H7 (cell line): Measurements from ENCODE around the gene TSNAX. TPM values are rescaled to one million over a fixed set of nuclear protein-coding genes. Genes with fewer than 3 reads are reported as not detected.

Experiments
- DNase-seq: peaks from one replicate; pipeline ENCODE4 v3.0.0; 2012
- H3K27me3 ChIP-seq: 2 replicates; pipeline ENCODE4 v1.6.0; 2011; ENCODE audit warnings: mild to moderate bottlenecking, low read length; ENCODE audit not compliant: control insufficient read depth, insufficient read depth
- H3K36me3 ChIP-seq: replicated peaks from 2 replicates; pipeline ENCODE4 v1.5.1; 2011; ENCODE audit warnings: low read length; ENCODE audit not compliant: control insufficient read depth, insufficient read depth
- H3K4me3 ChIP-seq: 2 replicates; pipeline ENCODE4 v1.5.1; 2011; ENCODE audit warnings: low read depth, mild to moderate bottlenecking, control low read depth, low read length, moderate library complexity; ENCODE audit not compliant: insufficient read depth
- total RNA-seq: library from RNA; depleted of rRNA; stranded (reverse); fragments of >200 nt; shearing (Covaris generic); gene quantifications from 2 replicates; pipeline ENCODE4 v1.2.3, GENCODE V29; 2014

TSNAX gene
- total RNA-seq, 1 experiment from 2014 or later: 51.0 TPM

DNA sequence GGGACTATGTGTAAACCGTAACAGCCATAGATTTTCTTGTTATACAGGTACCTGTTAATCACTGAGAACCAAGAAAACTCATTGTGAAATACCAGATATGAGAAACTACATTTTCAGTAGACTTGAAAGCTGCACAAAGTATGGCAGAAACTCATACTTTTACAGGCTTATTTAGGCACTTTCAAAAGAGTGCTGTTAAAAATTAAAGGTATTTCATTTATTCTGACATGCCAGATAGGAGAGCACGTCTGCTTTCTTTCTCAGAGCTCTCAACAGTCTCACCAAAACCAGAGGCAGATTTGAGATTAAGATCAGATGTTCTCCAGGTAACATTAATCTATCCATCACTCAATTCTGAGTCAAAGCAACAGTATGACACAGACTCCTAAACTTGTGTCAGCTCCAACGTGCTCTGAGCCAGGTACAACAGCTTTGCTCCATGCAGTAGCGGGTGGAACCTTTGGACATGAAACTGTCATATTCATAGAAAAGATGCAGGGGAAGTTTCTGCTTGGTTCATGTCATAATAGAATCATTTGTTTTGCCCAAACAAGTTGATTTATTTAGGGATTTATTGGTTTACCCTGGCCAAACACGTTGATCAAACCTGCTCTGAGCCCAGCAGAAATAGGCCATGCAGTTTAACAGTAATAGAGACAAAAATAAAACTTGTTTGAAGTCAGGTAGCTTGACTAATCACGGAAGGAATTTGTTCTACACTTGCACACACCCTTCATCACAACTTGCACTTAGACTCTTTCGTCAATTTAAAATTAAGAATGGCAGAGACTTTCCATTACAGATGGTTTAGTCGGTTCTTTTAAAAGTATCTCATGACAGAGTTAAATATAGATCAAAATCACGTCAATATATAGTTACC, 20.8 kb upstream of the TSNAX start:
- Histone ChIP-seq H3K36me3 (no peaks in the 10 kb centered on the region), H3K4me3 (no peak overlapping the region), H3K27me3 (no peaks in the 10 kb centered on the region)
- DNase-seq: no peak

DNA sequence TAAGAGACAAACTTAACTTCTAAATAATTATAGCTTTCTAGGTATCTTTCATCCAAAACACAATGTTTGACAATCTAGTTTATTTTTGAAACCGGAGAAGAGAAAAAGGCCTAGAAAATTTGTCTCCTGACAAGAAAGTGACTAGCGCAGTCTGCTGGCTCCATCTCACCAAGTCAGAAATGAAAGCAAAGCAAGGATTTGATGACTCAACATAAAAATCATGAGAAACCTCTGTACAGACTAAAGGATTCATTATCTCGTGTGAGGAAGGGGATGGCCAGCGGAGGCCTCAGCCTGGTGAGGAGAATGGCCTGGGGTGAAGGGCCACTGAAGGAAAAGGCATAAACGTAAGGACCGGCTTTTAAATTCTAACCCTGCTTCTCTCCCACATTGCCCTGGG, 20.0 kb upstream of the TSNAX start:
- DNase-seq: no peak
- no peak overlapping the region for H3K4me3 ChIP-seq
- H3K36me3 ChIP-seq: no peaks in the 10 kb centered on the region
- H3K27me3 ChIP-seq: no peaks in the 10 kb centered on the region

DNA sequence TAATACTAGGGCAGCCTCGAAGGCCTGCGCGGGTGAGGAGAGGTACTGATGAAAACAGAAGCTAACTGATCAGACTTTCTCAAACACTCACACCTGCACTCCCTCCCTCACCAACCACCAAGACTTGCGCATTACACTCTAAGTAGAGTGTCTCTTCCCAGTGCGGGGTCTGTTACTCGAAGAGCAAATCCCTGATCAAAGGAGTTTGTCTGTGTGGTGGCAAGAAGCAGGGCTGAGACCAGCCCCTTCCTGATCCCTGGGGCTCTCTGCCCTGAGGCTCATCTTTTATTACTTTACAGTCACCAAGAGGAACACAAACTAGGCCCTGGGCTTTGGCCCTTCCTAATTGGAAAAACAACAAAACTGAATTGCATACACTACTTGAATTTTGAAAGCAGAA, 19.5 kb upstream of the TSNAX start:
- DNase-seq: peak; percentile 24
- H3K27me3 ChIP-seq: no peaks in the 10 kb centered on the region
- H3K36me3 ChIP-seq: no peaks in the 10 kb centered on the region
- H3K4me3 ChIP-seq: no peak overlapping the region

DNA sequence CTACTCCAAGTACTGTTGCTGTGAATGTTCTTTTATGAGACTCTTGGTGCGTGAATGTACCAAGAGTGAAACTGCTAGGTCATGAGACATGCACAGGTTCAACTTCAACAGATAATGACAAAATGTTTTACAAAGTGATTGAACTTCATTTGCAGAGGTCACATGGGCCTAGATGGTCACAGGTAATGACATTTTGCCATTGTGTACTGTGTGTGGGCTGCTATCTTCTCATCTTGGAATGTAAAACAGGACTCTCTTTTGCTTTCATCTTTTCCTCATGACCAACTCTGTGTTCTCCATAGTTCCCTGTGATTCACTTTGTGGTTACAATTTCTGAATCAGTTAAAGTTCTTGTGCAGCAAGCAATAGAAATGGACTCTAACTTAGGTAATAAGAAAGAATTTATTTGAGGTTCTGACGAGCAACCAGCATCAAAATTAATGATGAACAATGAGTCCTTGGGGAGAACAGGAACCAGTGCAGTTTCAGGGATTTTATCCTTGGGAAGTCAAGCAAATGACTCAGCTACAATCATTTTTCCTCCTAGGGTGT, 16.2 kb upstream of the TSNAX start:
- Histone ChIP-seq H3K36me3 (no peaks in the 10 kb centered on the region), H3K4me3 (no peak overlapping the region), H3K27me3 (no peaks in the 10 kb centered on the region)
- DNase-seq: no peak

DNA sequence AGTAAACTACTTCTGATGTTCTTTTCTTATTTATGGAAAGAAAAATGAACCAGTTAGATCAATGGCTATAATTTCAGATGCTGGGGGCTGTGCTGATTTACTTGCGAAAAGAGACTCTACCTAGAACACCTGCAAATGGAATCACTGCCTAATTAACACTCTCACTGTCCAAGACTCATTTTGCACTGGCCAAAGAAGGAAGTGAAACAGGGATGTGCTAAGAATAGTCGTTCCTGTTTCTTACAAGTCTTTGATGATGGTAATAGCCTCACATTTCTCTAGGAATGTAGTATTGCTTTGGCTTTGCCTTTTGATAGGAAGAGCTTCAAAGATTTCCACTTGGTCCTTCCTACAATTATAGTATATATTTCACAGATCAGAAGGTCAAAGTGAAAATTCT, 12.7 kb upstream of the TSNAX start:
- H3K4me3 ChIP-seq: no peak overlapping the region
- H3K27me3 ChIP-seq: no peaks in the 10 kb centered on the region; the same call in 1 of the 2 replicates
- DNase-seq: no peak
- no peaks in the 10 kb centered on the region for H3K36me3 ChIP-seq

GRCh38 chr1:231517076-231517475, 11.4 kb upstream of the TSNAX start:
- Histone ChIP-seq H3K36me3 (no peaks in the 10 kb centered on the region), H3K4me3 (no peak overlapping the region), H3K27me3 (no peaks in the 10 kb centered on the region; the same call in 1 of the 2 replicates)
- no peak for DNase-seq

DNA sequence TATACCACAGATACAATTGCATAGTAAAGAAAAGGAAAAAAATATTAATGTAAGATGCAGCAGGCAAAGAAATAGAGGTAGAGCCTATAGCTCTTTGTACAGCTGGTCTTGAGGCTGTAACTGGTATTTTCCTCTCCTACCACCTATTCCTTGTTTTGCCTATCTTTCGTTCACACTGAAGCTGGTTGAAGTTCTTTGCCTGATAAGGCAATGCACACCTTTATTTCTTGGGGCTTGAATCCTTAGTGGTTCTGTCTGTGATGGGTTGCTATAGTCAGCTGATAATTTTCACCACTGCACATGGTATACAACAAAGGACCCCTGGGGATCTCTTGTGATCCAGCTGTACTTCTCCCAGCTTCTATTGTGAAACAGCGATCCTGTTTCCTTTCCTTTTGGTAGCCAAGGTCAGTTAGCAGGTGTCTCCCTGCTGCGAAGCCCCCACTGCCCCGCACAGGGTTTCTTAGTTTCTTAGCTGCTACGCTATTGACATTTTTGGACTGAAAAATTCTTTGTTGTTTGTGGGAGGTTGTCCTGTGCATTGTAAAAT, 9.9 kb upstream of the TSNAX start:
- DNase-seq: peak; percentile 22
- no peaks in the 10 kb centered on the region for H3K36me3 ChIP-seq
- H3K4me3 ChIP-seq: no peak overlapping the region
- no peaks in the 10 kb centered on the region; the same call in 1 of the 2 replicates for H3K27me3 ChIP-seq

- Histone ChIP-seq H3K36me3 (no peaks in the 10 kb centered on the region), H3K4me3 (no peak overlapping the region), H3K27me3 (no peaks in the 10 kb centered on the region; the same call in 1 of the 2 replicates)
- DNase-seq: no peak
Observed at GRCh38 chr1:231519166-231519565, 9.3 kb upstream of the TSNAX start.

- Histone ChIP-seq H3K4me3 (no peak overlapping the region), H3K36me3 (no peaks in the 10 kb centered on the region), H3K27me3 (no peaks in the 10 kb centered on the region; the same call in 1 of the 2 replicates)
- no peak for DNase-seq
Observed at GRCh38 chr1:231522038-231522437, 6.4 kb upstream of the TSNAX start.

GRCh38 chr1:231522931-231523642, 5.4 kb upstream of the TSNAX start:
- no peak for DNase-seq
- H3K27me3 ChIP-seq: no peaks in the 10 kb centered on the region
- H3K36me3 ChIP-seq: no peaks in the 10 kb centered on the region
- H3K4me3 ChIP-seq: no peak overlapping the region

DNA sequence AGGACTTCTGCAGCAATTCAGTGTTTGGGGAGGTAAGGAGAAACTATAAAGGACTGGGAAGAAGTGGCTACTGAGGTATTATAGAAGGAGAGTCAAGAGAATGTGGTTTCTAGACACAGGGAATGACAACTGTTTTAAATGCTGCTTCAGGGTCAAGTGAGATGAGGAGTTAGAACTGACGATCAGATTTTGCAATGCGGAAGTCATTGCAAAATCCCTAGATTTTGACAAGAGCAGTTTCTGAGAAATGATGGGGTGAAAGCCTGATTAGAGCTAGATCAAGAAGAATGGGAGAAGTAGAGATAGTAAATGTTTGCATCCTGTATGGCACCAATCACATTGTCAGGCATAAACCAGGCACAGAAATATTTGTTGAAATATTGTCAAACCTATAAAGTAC, 4.7 kb upstream of the TSNAX start:
- H3K4me3 ChIP-seq: no peak overlapping the region
- no peak for DNase-seq
- H3K36me3 ChIP-seq: no peaks in the 10 kb centered on the region
- no peaks in the 10 kb centered on the region for H3K27me3 ChIP-seq

DNA sequence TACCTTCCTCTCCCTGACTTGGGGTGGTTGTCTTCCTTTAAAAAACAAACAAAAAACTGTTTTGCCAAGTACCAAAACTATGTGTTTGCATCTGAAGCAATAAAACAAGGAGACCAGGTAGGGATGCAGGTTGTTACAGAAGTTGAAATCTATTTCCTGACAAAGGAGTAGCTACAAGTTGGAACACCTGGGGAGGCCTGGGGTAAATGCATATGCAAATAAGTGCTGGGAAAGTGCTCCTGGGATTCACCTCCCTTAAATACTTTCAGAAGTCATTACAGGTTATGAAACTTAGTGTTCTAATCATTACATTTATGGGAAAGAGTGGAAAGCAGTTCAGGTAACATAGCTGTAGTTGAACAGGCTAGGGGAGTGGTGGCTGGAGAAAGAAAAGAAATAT, 1.9 kb upstream of the TSNAX start:
- Histone ChIP-seq H3K4me3 (no peak overlapping the region), H3K36me3 (peaks cover 2% of the 10 kb centered on the region), H3K27me3 (no peaks in the 10 kb centered on the region)
- DNase-seq: peak; percentile 25

DNA sequence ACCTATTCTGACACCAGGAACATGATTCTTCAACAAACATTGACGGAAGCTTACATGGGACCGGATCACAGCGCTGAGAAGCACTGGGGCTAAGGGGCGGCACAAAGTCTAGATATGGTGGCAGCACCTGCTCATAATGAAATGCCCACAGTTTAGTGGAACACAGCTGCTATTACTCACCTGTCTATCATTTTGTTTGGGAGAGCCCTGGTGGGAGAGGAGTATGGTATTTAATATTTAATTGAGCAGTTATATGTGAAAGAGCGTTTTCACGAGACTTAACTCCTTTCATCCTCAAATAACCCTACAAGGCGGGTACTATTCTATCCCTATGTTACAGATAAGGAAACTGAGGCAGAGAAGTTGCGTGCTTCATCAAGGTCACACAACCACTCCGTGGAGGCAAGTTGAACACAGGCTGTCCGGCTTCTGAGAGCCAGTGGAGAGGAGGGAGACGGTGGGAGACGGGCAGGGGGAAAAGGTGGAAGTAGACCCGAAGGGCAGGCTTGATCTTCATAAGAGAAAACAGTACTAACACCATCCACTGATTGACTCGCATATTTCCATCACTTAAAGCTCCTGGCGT, 790 bp upstream of the TSNAX start:
- Histone ChIP-seq H3K4me3 (peak overlapping the region; percentile 94), H3K27me3 (no peaks in the 10 kb centered on the region), H3K36me3 (peaks cover 2% of the 10 kb centered on the region)
- no peak for DNase-seq

GRCh38 chr1:231533240-231533639, 4.8 kb downstream of the TSNAX start:
- Histone ChIP-seq H3K27me3 (no peaks in the 10 kb centered on the region), H3K4me3 (no peak overlapping the region), H3K36me3 (peaks cover 2% of the 10 kb centered on the region)
- no peak for DNase-seq
